ENCODE data around the gene MAN2B2.

DNA sequence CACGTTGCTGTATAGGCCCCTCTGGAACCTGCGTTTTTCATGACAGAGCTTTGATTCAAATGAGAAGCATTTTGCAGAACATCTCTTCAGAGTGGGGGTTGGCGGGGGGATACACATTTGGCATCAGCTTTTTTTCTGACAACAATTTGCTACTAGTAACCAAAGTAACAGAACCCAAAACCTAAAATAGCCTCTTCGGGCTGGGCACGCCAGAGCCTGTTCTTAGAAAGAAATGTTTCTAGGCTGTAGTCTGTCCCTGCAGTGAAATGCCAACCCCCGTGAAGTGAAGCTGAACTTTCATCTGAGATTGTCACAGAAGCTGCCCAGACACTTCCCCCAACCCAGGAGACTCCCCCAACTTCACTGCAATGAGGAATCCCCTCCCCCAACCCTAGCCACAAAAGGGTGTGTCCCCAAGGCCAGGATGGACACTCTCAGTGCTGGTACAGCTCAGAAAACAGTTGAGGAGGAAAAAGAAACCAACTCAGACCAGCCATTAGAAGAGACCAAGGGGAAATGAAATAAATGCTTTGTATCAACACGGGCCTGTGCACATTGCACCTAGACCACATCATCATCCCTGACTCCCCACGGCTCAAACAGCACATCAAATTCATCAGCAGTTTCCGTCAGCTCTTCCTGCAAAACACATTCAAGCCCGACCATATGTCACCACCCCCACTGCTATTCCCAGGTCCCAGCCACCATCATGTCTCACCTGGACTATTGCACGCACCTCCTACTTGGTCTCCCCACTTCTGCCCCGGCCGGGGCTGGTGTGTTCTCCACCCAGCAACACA, 8.4 kb upstream of the MAN2B2 start:
- TF ChIP-seq, protein P1, sequence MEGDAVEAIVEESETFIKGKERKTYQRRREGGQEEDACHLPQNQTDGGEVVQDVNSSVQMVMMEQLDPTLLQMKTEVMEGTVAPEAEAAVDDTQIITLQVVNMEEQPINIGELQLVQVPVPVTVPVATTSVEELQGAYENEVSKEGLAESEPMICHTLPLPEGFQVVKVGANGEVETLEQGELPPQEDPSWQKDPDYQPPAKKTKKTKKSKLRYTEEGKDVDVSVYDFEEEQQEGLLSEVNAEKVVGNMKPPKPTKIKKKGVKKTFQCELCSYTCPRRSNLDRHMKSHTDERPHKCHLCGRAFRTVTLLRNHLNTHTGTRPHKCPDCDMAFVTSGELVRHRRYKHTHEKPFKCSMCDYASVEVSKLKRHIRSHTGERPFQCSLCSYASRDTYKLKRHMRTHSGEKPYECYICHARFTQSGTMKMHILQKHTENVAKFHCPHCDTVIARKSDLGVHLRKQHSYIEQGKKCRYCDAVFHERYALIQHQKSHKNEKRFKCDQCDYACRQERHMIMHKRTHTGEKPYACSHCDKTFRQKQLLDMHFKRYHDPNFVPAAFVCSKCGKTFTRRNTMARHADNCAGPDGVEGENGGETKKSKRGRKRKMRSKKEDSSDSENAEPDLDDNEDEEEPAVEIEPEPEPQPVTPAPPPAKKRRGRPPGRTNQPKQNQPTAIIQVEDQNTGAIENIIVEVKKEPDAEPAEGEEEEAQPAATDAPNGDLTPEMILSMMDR (conservative IDR thresholded peaks at IDR 0.05; ENCODE audit: low read depth, low read length), result no peak
- TF ChIP-seq EZH2 (IDR thresholded peaks at IDR 0.05; ENCODE audit: low read length, unreplicated experiment), result no peak
- TF ChIP-seq EZH2phosphoT487 (IDR thresholded peaks at IDR 0.05; ENCODE audit: borderline replicate concordance, low read length), result no peak
